GM12892 (cell line): ENCODE measurements around the gene HDAC10.

Experiments used
- POLR2A ChIP-seq: IDR thresholded peaks from 2 replicates; pipeline ENCODE4 v1.6.1; 2011; ENCODE audit warnings: low read depth, low read length, control low read depth
- POLR2AphosphoS5 ChIP-seq: IDR thresholded peaks from 2 replicates; pipeline ENCODE4 v1.6.1; 2011; ENCODE audit warnings: low read depth, low read length, control low read depth
- TAF1 ChIP-seq: IDR thresholded peaks from 2 replicates; pipeline ENCODE4 v1.6.1; 2011; ENCODE audit warnings: low read depth, mild to moderate bottlenecking, control low read depth, low read length, borderline replicate concordance

GRCh38 chr22:50299785-50300619 lies 48.9 kb upstream of the HDAC10 start:
- TF ChIP-seq POLR2A = no peak
- TF ChIP-seq POLR2AphosphoS5 = no peak
- no peak for TF ChIP-seq TAF1
